ENCODE results near the gene ARHGEF2. TPM values are rescaled to one million over a fixed set of nuclear protein-coding genes. Genes with fewer than 3 reads are reported as not detected.
"Not testable (repeated sequence)": the region's sequence is repeated elsewhere in the genome, so short reads cannot be mapped to it uniquely, and the experiment has no call there.

The ARHGEF2 gene
- total RNA-seq, 2 donors from 2014 or later: 86.1 to 123 TPM

- no peak for ATAC-seq
- H3K4me1 Mint-ChIP-seq: peaks cover 43% of the 10 kb centered on the region
These were observed 37.1 kb downstream of the ARHGEF2 start, which contains the start of gene RXFP4 for GRCh38 chr1:155940993-155941844. TSS of gene RXFP4 (plus strand) at chr1:155941638. CDS start at chr1:155941710, 72 bp downstream.

GRCh38 chr1:155940482-155940992, 37.8 kb downstream of the ARHGEF2 start:
- ATAC-seq (no peak), DNase-seq (no peak)
- H3K27ac Mint-ChIP-seq: peak overlapping the region; percentile 91
- no peaks in the 10 kb centered on the region for H3K9me3 ChIP-seq (ENCODE audit: control insufficient read depth, low read length, poor library complexity, severe bottlenecking)
- no peak overlapping the region for H3K4me3 Mint-ChIP-seq
- H3K36me3 Mint-ChIP-seq (ENCODE audit: low read depth): no peaks in the 10 kb centered on the region
- peaks cover 37% of the 10 kb centered on the region for H3K4me1 Mint-ChIP-seq
- no peaks in the 10 kb centered on the region for H3K27me3 Mint-ChIP-seq

More at GRCh38 chr1:155940993-155941844, 37.1 kb downstream of the ARHGEF2 start, which contains the start of gene RXFP4:
- Mint-ChIP-seq H3K27me3 (no peaks in the 10 kb centered on the region), H3K4me3 (peak within 1 kb of the TSS; percentile 12), H3K36me3 (ENCODE audit: low read depth) (no peaks in the 10 kb centered on the region), H3K27ac (peak within 1 kb of the TSS; percentile 91)
- DNase-seq: no peak
- no peaks in the 10 kb centered on the region for H3K9me3 ChIP-seq (ENCODE audit: control insufficient read depth, low read length, poor library complexity, severe bottlenecking)

GRCh38 chr1:155938220-155938627, 40.1 kb downstream of the ARHGEF2 start:
- Mint-ChIP-seq H3K4me3 (no peak overlapping the region), H3K36me3 (ENCODE audit: low read depth) (no peaks in the 10 kb centered on the region), H3K27me3 (no peaks in the 10 kb centered on the region), H3K4me1 (peaks cover 27% of the 10 kb centered on the region), H3K27ac (no peak overlapping the region)
- DNase-seq: no peak
- no peaks in the 10 kb centered on the region for H3K9me3 ChIP-seq (ENCODE audit: control insufficient read depth, low read length, poor library complexity, severe bottlenecking)
- no peak for ATAC-seq

GRCh38 chr1:155934936-155935590, 43.3 kb downstream of the ARHGEF2 start:
- no peaks in the 10 kb centered on the region for H3K9me3 ChIP-seq (ENCODE audit: control insufficient read depth, low read length, poor library complexity, severe bottlenecking)
- no peak for DNase-seq
- Mint-ChIP-seq H3K27ac (no peak overlapping the region), H3K4me3 (peak overlapping the region; percentile 12), H3K4me1 (peaks cover 12% of the 10 kb centered on the region), H3K36me3 (ENCODE audit: low read depth) (no peaks in the 10 kb centered on the region), H3K27me3 (no peaks in the 10 kb centered on the region)
- no peak for ATAC-seq

GRCh38 chr1:155934097-155934935, 44.0 kb downstream of the ARHGEF2 start, which contains the start of gene KHDC4:
TSS of gene KHDC4 (minus strand) at chr1:155934413. CDS start at chr1:155934373, 40 bp downstream.
- H3K4me1 Mint-ChIP-seq: peaks cover 14% of the 10 kb centered on the region
- DNase-seq (peak; percentile 83 to 91 (median 86)), ATAC-seq (peak; percentile 94)
- H3K9me3 ChIP-seq (ENCODE audit: control insufficient read depth, low read length, poor library complexity, severe bottlenecking): no peaks in the 10 kb centered on the region
- no peak within 1 kb of the TSS for H3K27ac Mint-ChIP-seq
- H3K27me3 Mint-ChIP-seq: no peaks in the 10 kb centered on the region
- H3K4me3 Mint-ChIP-seq: peak within 1 kb of the TSS; percentile 12
- H3K36me3 Mint-ChIP-seq (ENCODE audit: low read depth): no peaks in the 10 kb centered on the region

- peaks cover 16% of the 10 kb centered on the region for H3K4me1 Mint-ChIP-seq
- no peak for DNase-seq
- no peaks in the 10 kb centered on the region for H3K9me3 ChIP-seq (ENCODE audit: control insufficient read depth, low read length, poor library complexity, severe bottlenecking)
- no peak for ATAC-seq
- H3K27me3 Mint-ChIP-seq: no peaks in the 10 kb centered on the region
- H3K27ac Mint-ChIP-seq: no peak overlapping the region
- H3K36me3 Mint-ChIP-seq (ENCODE audit: low read depth): no peaks in the 10 kb centered on the region
- H3K4me3 Mint-ChIP-seq: no peak overlapping the region
These were observed 44.7 kb downstream of the ARHGEF2 start for GRCh38 chr1:155933591-155934096.

- no peak overlapping the region for H3K27ac Mint-ChIP-seq
- no peak for ATAC-seq
These were observed 45.9 kb downstream of the ARHGEF2 start for GRCh38 chr1:155932487-155932886.

GRCh38 chr1:155932081-155932480, 46.3 kb downstream of the ARHGEF2 start:
- Mint-ChIP-seq H3K4me3 (no peak overlapping the region), H3K36me3 (ENCODE audit: low read depth) (no peaks in the 10 kb centered on the region), H3K27me3 (no peaks in the 10 kb centered on the region), H3K4me1 (peaks cover 13% of the 10 kb centered on the region), H3K27ac (no peak overlapping the region)
- DNase-seq: no peak
- no peaks in the 10 kb centered on the region for H3K9me3 ChIP-seq (ENCODE audit: control insufficient read depth, low read length, poor library complexity, severe bottlenecking)
- no peak for ATAC-seq

More at GRCh38 chr1:155932487-155932886, 45.9 kb downstream of the ARHGEF2 start:
- H3K4me3 Mint-ChIP-seq: no peak overlapping the region
- no peaks in the 10 kb centered on the region for H3K9me3 ChIP-seq (ENCODE audit: control insufficient read depth, low read length, poor library complexity, severe bottlenecking)
- H3K4me1 Mint-ChIP-seq: peaks cover 13% of the 10 kb centered on the region
- no peaks in the 10 kb centered on the region for H3K27me3 Mint-ChIP-seq
- DNase-seq: no peak
- H3K36me3 Mint-ChIP-seq (ENCODE audit: low read depth): no peaks in the 10 kb centered on the region

- DNase-seq: no peak
- H3K9me3 ChIP-seq (ENCODE audit: control insufficient read depth, low read length, poor library complexity, severe bottlenecking): no peaks in the 10 kb centered on the region
- no peak overlapping the region for H3K27ac Mint-ChIP-seq
- H3K36me3 Mint-ChIP-seq (ENCODE audit: low read depth): peaks cover 4% of the 10 kb centered on the region
- ATAC-seq: no peak
- peaks cover 13% of the 10 kb centered on the region for H3K4me1 Mint-ChIP-seq
- no peaks in the 10 kb centered on the region for H3K27me3 Mint-ChIP-seq
- H3K4me3 Mint-ChIP-seq: peak overlapping the region; percentile 43
These were observed 46.9 kb downstream of the ARHGEF2 start for GRCh38 chr1:155931332-155932038.

GRCh38 chr1:155930725-155931124, 47.6 kb downstream of the ARHGEF2 start:
- ATAC-seq; H3K36me3 Mint-ChIP-seq (ENCODE audit: low read depth); H3K27ac Mint-ChIP-seq; H3K4me3 Mint-ChIP-seq; H3K9me3 ChIP-seq (ENCODE audit: control insufficient read depth, low read length, poor library complexity, severe bottlenecking); DNase-seq; H3K27me3 Mint-ChIP-seq: not testable (repeated sequence)
- peaks cover 13% of the 10 kb centered on the region for H3K4me1 Mint-ChIP-seq

GRCh38 chr1:155929057-155929456, 49.3 kb downstream of the ARHGEF2 start:
- ATAC-seq (no peak), DNase-seq (no peak)
- peaks cover 4% of the 10 kb centered on the region for H3K36me3 Mint-ChIP-seq (ENCODE audit: low read depth)
- H3K4me3 Mint-ChIP-seq: no peak overlapping the region
- no peaks in the 10 kb centered on the region for H3K9me3 ChIP-seq (ENCODE audit: control insufficient read depth, low read length, poor library complexity, severe bottlenecking)
- peaks cover 13% of the 10 kb centered on the region for H3K4me1 Mint-ChIP-seq
- H3K27me3 Mint-ChIP-seq: no peaks in the 10 kb centered on the region
- H3K27ac Mint-ChIP-seq: peak overlapping the region; percentile 54

GRCh38 chr1:155925506-155925905, 52.8 kb downstream of the ARHGEF2 start:
- peak overlapping the region; percentile 39 for H3K27ac Mint-ChIP-seq
- peaks cover 9% of the 10 kb centered on the region for H3K36me3 Mint-ChIP-seq (ENCODE audit: low read depth)
- no peaks in the 10 kb centered on the region for H3K27me3 Mint-ChIP-seq
- peaks cover 7% of the 10 kb centered on the region for H3K4me1 Mint-ChIP-seq
- ATAC-seq (no peak), DNase-seq (no peak)
- H3K4me3 Mint-ChIP-seq: no peak overlapping the region
- H3K9me3 ChIP-seq (ENCODE audit: control insufficient read depth, low read length, poor library complexity, severe bottlenecking): no peaks in the 10 kb centered on the region
